Stimulated activated CD4-positive, alpha-beta T cell treated with anti-CD3 and anti-CD28 coated beads, Interleukin-2, amount 100 ng/mL, for 24 hours (primary cell): ENCODE data around the gene MCRIP2.

ENCODE experiments used
- DNase-seq, 2 donors: peaks; one replicate each; pipeline ENCODE4 v3.0.0-alpha.2; 2020

The MCRIP2 gene

DNA sequence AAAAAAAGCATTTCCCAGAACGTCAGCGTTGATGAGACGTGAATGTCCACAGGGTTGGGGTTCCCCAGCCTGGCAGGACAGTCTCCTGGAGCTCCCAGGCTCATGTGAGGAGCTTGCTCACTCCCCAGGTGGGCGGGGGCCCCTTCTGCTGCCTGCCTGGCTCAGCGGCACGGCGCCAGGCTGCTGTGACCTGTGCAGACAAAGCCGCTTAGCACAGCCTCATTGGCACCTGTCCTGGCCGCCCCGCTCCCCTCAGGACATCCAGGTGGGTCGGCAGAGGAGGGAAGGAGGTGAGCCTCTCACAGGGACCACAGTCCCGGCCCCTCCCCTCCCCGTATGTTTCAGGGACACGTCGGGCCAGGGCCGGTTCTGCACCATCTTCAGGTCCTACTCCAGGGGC lies 23.8 kb upstream of the MCRIP2 start:
- no peak for DNase-seq

DNA sequence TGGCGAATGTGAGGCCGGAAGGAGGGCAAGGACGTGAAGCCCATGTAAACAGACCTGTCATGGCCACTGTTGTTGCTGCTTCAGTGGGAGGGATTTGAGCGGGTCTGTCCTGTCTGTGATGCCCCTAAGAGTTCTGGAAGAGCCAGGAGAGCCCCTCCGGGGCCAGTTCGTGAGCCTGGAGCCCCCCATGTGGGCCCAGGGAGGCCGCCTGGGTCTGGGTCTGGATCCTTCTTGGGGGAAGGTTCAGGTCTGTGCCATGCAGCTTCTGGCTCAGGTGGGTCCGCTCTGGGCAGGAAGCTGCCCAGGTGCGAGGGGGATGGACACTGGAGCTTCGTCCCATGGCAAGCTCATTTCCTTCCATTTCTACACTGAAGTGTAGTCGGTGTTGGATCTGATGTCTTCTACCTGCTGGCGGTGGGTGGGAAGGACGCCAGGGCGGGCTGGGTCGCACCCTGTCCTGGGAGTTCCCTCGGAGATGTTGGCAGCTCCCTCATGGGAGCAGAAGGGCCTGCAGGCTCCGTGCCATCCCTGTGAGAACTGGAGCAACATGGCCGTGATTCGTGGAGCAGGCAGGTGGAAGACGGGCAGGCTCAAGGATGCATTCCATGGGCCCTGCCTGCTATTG lies 22.0 kb upstream of the MCRIP2 start:
- DNase-seq: no peak

DNA sequence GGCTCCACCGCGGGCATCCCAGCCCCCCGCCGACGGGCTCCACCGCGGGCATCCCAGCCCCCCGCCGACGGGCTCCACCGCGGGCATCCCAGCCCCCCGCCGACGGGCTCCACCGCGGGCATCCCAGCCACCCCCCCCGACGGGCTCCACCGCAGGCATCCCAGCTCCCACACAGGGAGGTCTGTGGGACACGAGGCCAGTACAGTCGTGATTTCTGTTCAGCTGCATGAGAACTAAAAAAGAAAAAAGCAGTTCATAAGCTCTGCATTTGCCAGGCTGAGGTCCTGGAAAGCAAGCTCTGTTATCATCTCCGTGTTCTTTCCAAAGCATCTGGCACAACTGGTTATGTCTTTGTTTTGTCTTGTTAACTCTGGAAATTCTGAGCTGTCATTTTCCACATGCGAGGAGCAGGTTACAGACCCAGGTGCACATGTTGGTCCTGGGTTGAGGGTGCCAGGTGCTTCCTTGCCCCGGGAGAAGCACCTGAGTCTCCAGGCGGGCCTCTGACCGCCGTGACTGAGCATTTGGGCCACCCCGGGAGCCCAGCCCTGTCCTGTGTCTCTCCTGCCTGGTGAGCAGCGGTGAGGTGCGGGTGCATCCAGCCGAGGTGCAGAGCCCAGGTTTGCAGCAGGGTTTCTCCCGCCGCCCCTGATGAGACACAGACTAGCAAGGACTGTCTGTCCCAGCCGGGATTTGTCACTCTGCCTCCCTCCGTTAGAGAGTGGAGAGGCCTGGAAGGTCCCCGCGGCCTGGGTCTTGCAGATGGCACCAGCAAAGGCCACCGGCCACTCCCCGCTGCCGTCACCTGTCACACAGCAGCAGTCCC lies 20.7 kb upstream of the MCRIP2 start:
- no peak for DNase-seq

DNA sequence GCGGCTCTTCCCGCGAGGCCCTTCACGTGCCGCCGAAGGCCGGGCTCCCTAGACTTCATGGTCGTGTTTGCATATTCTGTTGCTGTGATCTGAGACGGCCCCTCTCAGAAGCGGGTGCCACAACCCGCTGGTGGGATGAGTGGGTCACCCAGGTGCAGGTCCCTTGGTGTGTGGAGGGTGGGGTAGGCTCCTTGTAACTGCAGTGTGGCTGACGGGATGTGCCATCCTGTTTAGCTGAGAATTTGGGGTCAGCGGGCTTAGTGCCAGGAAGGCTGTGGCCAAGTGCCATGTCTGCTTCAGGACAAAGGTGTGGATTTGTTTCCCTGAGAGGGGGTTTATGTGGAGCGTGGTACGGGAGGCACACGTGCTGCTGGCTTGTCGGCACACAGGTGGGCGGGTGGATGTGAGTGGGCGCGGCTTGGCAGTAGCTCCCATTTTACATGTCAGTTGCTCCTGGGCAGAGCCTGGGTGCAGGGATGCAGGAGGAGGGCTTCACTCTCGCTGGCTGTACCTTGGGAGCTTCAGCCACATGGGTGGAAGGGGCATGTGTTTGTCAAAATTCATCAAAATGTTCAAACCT lies 20.0 kb upstream of the MCRIP2 start:
- no peak for DNase-seq

DNA sequence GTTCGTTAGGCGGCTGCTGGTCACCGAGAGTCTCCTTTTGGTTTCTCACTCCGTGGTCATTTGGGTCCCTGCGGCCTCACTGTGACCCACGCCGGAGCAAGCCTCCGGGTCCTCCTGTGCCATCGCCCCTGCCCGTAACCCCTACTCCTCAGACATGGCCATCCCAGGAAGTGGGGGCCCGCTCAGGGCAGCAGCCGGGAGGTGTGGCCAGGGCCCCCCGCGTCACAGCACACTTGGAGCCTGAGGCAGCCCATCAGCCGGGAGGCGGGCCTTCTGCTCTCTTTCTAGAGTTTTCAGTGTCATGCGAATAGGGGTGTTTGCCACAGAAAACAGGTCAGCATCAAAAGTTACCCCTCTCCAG lies 18.7 kb upstream of the MCRIP2 start:
- no peak for DNase-seq

DNA sequence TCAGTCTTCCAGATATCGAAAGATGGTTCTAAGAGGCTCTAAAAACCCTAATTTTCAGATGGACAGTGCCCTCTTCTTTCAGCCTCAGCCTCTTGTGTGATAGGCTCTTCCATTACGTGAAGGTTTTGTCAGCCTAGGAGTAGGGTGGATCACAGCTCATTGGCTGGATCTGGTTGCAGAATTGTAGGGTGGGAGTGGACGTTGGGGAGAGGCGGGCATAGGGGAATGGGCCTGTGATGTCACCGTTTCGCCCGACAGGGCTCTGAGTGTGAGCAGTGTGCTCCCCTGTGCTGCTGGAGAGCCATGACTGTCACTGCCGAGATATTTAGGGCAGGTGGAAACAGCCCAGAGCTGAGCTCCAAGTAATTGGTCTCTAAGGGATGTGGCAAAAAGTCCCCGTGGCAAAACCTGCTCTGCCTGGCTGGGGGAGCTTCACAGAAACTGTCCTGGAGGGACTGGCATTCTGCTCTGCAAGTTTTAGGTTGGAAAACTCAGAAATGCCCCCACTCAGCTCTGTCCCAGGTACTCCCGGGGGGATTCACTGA lies 17.0 kb upstream of the MCRIP2 start:
- no peak for DNase-seq

DNA sequence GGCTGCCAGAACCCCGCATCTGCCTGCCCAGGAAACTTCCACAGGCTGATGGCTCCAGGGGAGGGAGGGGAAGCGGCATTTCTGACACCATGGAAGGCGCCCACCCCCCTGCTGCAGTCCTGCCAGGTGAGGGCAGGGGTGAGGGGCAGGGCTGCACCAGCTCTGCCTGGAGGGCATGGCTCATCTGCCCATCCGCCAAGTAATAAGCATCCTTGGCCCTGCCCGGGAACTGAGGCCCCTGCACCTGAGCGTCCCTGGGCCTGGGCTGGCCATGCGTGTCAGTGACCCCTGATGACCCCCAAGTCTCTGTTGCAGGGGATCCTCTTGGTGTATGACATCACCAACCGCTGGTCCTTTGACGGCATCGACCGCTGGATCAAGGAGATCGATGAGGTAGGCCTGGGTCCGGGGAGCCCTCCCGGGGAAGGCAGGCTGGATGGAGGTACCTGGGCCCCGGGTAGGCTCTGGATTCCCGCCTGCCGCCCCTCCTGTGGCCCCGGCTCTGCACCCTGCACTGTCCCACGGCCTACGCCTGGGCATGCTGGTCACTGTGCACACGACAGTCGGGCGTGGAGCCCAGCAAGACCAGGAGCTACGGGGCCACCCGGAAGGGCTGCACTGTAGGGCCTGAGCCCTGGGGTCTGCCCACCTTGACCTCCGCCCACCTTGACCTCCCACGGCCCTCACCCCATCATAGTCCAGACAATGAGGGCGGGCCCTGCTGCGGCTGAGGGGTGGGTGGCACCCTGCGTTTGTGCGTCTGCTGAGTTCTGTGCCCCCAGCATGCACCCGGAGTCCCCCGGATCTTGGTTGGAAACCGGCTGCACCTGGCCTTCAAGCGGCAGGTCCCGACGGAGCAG lies 16.3 kb upstream of the MCRIP2 start:
- no peak for DNase-seq

DNA sequence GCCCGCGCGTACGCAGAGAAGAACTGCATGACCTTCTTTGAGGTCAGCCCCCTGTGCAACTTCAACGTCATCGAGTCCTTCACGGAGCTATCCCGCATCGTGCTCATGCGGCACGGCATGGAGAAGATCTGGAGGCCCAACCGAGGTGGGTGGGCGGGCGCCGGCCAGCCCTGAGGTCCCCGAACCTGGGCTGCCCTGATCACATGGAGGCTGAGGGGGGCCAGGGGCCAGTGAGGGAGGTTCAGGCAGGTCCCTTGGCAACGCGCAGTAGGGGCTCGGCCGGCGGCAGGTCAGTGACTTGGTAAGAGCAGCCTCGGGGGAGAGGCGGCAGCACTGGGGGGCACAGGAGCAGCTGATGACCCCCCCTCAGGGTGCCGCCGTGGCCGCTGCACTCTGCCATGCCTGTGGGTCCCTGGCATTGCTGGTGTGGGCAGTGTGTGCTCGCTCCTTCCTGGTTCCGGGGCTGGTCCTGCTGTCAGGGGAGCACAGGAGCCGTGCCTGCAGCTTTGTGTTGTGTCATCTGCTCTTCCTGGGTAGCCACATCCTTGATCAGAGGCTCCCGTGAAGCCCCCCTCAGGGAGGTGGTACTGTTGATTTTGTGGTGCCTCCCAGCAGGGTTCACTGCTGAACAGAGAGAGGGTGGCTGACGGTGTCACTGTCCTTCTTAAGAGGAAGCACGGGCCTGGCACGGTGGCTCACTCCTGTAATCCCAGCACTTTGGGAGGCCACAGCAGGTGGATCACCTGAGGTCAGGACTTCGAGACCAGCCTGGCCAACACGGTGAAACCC lies 15.5 kb upstream of the MCRIP2 start:
- DNase-seq: no peak

DNA sequence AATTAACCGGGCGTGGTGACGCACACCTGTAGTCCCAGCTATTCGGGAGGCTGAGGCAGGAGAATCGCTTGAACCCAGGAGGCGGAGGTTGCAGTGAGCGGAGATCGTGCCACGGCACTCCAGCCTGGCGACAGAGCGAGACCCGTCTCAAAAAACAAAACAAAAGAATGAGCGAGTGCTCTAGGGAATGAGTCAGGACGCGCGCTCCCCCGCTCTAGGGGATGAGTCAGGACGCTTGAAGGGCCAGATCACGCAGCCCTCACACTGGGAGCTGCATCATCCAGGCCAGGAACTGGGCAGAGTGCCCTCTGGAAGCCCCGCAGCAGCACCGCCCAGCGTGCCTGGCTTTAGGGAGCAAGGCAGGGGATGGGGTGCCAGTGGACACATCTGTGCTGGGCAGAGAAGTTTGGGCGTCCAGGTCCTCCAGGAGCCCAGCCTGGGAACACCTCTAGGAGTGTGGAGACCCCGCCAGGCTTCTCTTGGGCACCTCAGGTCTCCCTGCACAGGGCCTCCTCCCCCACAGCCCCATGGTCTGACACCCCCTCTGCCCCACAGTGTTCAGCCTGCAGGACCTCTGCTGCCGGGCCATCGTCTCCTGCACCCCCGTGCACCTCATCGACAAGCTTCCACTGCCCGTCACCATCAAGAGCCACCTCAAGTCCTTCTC lies 14.7 kb upstream of the MCRIP2 start:
- DNase-seq: no peak

DNA sequence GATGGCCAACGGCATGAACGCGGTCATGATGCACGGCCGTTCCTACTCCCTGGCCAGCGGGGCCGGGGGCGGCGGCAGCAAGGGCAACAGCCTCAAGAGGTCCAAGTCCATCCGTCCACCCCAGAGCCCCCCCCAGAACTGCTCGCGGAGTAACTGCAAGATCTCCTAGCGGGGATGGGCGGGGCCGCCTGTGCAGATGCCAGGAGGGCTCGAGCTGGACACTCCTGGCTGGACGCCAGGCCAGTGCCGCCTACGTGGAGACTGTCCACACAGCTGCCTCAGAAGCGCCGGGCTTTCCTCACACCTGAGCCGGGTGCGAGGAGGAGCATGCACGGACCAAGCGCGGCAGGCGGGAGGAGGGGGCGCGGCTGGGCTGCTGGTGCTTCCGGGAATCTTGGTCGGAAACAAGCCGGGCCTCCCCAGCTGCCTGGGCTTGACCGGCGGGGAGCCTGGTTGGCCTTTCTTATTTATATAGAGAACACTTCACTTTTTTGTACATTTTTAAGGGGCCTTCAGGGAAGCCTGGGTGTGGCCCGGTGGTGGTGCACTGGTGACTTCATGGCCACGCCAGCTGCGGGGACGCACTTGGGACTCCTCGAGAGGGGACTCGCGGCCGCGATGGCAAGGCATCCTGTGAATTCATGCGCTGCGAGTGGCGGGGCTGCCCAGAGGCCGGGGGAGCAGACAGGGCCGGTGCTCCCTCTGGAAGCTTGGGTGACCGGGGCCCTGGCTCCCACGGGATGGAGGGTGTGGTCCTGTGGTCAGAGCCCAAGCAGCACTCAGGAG lies 14.0 kb upstream of the MCRIP2 start:
- DNase-seq: no peak

DNA sequence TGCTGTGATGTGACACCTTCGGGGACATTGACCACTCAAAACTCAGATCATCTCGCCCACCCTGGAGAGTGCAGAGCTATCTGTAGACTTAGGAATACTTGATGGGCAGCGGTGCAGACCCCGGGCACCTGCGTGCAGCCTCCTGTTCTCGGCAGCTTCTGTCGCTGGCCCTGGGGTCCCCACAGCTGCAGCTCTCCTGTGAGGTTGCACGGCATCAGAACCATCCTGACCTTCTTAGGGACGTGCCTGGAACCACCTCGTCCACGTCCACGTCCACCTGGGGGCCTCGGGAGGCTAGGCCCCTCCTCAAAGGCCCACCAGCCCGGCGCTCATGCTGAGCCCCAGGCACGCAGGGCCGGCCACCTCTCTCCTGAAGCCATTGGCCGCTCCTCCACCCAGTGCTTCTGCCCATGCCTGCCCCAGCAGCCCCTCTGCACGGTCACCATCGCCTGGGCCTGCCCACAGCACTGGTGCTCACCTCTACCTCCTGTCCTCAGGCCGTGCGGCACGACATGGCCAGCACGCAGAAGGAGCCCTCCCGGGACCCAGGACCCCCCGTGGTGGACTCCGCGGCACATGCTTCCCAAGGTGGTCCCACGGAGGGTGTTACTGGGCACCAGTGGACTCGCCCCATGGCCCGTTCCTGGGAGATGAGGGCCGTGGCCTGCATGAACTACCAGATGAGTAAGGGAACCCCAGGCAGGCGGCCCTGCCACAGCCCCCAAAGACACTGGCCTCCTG lies 13.1 kb upstream of the MCRIP2 start:
- no peak for DNase-seq

DNA sequence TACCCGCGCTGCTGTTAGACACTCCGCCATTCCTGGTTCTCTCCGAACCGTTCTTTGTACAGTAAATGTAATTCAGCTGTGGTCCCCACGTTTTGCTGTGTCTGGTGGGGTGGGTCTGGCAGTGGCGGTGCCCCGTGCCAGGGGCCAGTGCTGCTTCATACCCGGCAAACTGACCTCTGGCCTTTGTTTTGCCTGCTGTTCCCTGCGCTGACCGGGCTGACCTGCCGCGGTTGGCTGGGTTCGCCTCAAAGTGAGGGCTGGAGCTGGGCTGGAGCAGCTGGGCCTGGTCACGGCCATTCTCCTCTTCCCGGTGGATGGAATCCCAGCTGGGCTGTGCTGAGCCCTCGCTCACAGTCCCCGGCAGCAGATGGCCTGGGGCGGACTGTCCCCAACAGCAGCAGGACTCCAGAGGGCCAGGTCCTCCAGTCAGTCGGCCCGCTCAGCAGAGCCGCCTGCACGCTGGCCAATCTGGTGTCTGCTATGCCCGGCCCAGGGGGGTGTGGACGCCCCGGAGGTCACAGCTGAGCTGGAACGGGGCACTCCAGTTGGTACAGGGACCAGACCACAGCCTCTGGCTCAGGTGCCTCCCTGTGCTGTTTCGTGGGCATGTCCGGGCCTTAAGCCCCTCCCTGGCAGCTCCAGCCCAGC lies 12.3 kb upstream of the MCRIP2 start:
- no peak for DNase-seq

DNA sequence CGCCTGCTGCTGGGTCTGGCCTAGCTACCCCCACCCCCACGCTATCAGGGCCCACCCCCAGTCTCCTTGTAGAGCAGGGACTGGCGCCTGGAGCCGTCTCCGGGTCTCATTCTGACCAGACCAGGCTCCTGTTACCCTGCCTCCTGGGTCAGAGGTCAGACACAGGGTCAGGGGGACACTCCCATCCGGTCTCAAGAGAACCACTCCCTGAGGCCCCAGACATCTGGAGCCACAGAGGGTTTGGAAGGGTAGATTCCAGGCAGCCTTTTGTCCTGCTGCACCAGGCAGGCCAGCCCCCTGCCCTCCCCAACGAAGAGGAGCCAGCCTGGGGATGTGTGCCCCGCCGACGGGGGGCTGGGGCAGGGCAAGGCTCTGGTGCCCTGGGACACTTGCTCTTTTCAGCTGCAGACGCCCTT lies 11.8 kb upstream of the MCRIP2 start:
- no peak for DNase-seq

DNA sequence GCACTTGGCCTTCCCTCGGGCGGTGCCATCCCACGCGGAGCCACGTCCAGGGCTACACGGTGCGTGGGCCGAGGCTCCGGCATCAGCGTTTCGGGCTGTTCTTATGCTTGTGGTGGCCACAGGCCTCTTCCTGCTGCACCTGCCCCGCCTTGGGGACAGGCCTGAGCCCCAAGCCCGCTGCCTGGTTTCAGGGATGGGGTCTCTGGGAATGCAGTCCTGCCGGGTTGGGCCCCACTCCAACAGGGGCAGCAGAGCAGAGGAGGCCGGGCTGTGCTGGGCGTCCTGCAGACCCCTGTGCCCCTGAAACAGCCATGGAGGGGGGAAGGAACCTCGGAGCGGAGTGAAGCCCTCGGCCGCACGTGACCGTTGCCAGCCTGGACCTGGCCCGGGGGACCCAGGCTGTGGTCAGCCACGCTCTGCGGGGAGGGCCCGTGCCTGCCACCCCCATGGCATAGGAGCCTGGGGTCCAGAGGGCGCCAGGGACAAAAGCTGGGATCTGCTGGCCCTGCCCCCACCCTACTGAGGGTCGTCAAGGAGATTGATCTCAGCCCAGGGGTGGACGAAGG lies 11.3 kb upstream of the MCRIP2 start:
- DNase-seq: no peak

DNA sequence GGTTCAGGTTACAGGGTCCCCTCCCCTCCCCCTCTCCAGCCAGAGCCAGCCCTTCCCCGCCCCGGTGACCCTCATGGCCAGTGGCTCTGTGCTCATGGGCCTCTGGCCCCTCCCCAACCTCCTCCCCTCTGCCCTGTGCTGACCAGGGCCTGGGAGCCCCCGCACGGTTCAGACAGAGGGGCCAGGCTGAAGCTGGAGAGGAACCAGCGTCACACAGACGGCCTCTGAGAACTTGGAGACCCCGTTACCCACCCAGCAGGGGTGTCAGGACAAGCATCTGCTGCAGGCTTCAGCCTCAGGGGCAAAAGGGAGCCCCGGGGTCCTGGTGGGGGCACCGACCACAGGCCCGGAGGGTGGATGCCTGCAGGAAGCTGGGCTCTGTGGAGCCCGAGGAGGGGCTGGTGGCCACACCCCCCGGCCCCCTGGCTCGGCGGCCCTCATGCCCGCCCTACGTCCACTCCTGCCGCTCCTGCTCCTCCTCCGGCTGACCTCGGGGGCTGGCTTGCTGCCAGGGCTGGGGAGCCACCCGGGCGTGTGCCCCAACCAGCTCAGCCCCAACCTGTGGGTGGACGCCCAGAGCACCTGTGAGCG lies 10.7 kb upstream of the MCRIP2 start, which contains the start of gene WFIKKN1:
Gene WFIKKN1 (plus strand): TSS at position 171 of the 591 bp plus-strand sequence. CDS start 269 bp downstream, at position 440.
- no peak for DNase-seq

DNA sequence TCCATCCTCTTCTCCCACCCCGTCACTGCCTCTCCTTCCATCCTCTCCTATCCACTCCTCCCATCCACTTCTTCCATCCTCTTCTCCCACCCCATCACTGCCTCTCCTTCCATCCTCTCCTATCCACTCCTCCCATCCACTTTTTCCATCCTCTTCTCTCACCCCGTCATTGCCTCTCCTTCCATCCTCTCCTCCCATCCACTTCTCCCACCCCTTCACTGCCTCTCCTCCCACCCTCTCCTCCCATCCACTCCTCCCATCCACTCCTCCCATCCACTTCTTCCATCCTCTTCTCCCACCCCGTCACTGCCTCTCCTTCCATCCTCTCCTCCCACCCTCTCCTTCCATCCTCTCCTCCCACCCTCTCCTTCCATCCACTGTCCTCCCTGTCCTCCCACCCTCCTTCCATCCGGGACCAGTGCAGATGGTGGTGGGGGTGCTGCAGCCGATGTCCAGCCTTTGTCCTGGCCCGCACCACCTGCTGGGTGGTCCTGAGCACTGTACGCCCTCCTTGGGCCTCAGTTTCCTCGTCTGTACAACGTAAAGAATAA lies 9.7 kb upstream of the MCRIP2 start:
- no peak for DNase-seq

DNA sequence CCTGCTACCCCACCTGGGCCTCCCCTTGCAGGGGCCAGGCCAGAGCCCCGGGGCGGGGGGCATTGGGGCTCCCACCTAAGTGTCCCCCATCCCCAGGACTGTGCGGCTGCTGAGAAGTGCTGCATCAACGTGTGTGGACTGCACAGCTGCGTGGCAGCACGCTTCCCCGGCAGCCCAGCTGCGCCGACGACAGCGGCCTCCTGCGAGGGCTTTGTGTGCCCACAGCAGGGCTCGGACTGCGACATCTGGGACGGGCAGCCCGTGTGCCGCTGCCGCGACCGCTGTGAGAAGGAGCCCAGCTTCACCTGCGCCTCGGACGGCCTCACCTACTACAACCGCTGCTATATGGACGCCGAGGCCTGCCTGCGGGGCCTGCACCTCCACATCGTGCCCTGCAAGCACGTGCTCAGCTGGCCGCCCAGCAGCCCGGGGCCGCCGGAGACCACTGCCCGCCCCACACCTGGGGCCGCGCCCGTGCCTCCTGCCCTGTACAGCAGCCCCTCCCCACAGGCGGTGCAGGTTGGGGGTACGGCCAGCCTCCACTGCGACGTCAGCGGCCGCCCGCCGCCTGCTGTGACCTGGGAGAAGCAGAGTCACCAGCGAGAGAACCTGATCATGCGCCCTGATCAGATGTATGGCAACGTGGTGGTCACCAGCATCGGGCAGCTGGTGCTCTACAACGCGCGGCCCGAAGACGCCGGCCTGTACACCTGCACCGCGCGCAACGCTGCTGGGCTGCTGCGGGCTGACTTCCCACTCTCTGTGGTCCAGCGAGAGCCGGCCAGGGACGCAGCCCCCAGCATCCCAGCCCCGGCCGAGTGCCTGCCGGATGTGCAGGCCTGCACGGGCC lies 8.9 kb upstream of the MCRIP2 start:
- no peak for DNase-seq
